ENCODE measurements around the gene OVOL2.
"Not testable (repeated sequence)": the region's sequence is repeated elsewhere in the genome, so short reads cannot be mapped to it uniquely, and the experiment has no call there.

The OVOL2 gene

GRCh38 chr20:18056174-18057100, 1.3 kb downstream of the OVOL2 start:
- DNase-seq, result no peak

GRCh38 chr20:18055261-18055660, 2.5 kb downstream of the OVOL2 start:
- DNase-seq, result no peak

- no peak for DNase-seq
Observed at GRCh38 chr20:18052856-18053255, 4.9 kb downstream of the OVOL2 start.

GRCh38 chr20:18050628-18051027, 7.1 kb downstream of the OVOL2 start:
- DNase-seq, result no peak

GRCh38 chr20:18048176-18048575, 9.5 kb downstream of the OVOL2 start:
- DNase-seq, result no peak

- DNase-seq, result no peak
Observed at GRCh38 chr20:18046535-18046934, 11.2 kb downstream of the OVOL2 start.

GRCh38 chr20:18042229-18042628, 15.5 kb downstream of the OVOL2 start:
- DNase-seq, result no peak

- DNase-seq, result no peak
Observed at GRCh38 chr20:18041462-18041861, 16.3 kb downstream of the OVOL2 start.

GRCh38 chr20:18039063-18039462, 18.7 kb downstream of the OVOL2 start:
- no peak for DNase-seq

GRCh38 chr20:18034039-18034438, 23.7 kb downstream of the OVOL2 start:
- DNase-seq, result no peak

- no peak for DNase-seq
Observed at GRCh38 chr20:18032977-18033892, 24.5 kb downstream of the OVOL2 start.

- no peak for DNase-seq
Observed at GRCh38 chr20:18031888-18032509, 25.7 kb downstream of the OVOL2 start.

- DNase-seq, result no peak
Observed at GRCh38 chr20:18031050-18031449, 26.7 kb downstream of the OVOL2 start.

- no peak for DNase-seq
Observed at GRCh38 chr20:18030020-18030419, 27.7 kb downstream of the OVOL2 start.

- DNase-seq, result not testable (repeated sequence)
Observed at GRCh38 chr20:18027011-18027410, 30.7 kb downstream of the OVOL2 start.

GRCh38 chr20:18024606-18025127, 33.0 kb downstream of the OVOL2 start:
- DNase-seq, result no peak

- no peak for DNase-seq
Observed at GRCh38 chr20:18020931-18021330, 36.8 kb downstream of the OVOL2 start.

GRCh38 chr20:18019068-18019467, 38.6 kb downstream of the OVOL2 start:
- no peak for DNase-seq

GRCh38 chr20:18018100-18018499, 39.6 kb downstream of the OVOL2 start:
- DNase-seq, result no peak

GRCh38 chr20:18016772-18017171, 40.9 kb downstream of the OVOL2 start:
- DNase-seq, result no peak

- DNase-seq, result no peak
Observed at GRCh38 chr20:18014411-18014810, 43.3 kb downstream of the OVOL2 start.

GRCh38 chr20:18012901-18013300, 44.8 kb downstream of the OVOL2 start:
- no peak for DNase-seq

Data from T1000 (cell line).